Measurements from ENCODE around the gene GUCD1.
"Not testable (repeated sequence)": the region's sequence is repeated elsewhere in the genome, so short reads cannot be mapped to it uniquely, and the experiment has no call there.

GUCD1 gene

GRCh38 chr22:24555165-24556039 lies 464 bp upstream of the GUCD1 start, which contains the start of gene SNRPD3:
SNRPD3 (plus strand) TSS chr22:24555999; CDS start chr22:24557675, 1,676 bp downstream.
- no peaks in the 10 kb centered on the region for H3K36me3 Mint-ChIP-seq
- H3K4me3 Mint-ChIP-seq: peak within 1 kb of the TSS; percentile 100
- H3K27ac Mint-ChIP-seq: peak within 1 kb of the TSS; percentile 98
- peaks cover 55% of the 10 kb centered on the region for H3K4me1 Mint-ChIP-seq (ENCODE audit: low read depth)
- H3K9me3 Mint-ChIP-seq (ENCODE audit: low read depth): no peaks in the 10 kb centered on the region
- no peaks in the 10 kb centered on the region for H3K27me3 Mint-ChIP-seq

GRCh38 chr22:24553597-24554312 lies 1.2 kb downstream of the GUCD1 start:
- no peaks in the 10 kb centered on the region for H3K27me3 Mint-ChIP-seq
- H3K36me3 Mint-ChIP-seq: no peaks in the 10 kb centered on the region
- peak overlapping the region; percentile 100 for H3K4me3 Mint-ChIP-seq
- peak overlapping the region; percentile 99 for H3K27ac Mint-ChIP-seq
- no peaks in the 10 kb centered on the region for H3K9me3 Mint-ChIP-seq (ENCODE audit: low read depth)
- peaks cover 45% of the 10 kb centered on the region for H3K4me1 Mint-ChIP-seq (ENCODE audit: low read depth)

GRCh38 chr22:24552503-24553286 lies 2.2 kb downstream of the GUCD1 start:
- H3K4me3 Mint-ChIP-seq: peak overlapping the region; percentile 100
- H3K9me3 Mint-ChIP-seq (ENCODE audit: low read depth); H3K27me3 Mint-ChIP-seq; H3K36me3 Mint-ChIP-seq: not testable (repeated sequence)
- H3K4me1 Mint-ChIP-seq (ENCODE audit: low read depth): peaks cover 34% of the 10 kb centered on the region
- H3K27ac Mint-ChIP-seq: peak overlapping the region; percentile 75

- no peaks in the 10 kb centered on the region for H3K27me3 Mint-ChIP-seq
- no peaks in the 10 kb centered on the region for H3K36me3 Mint-ChIP-seq
- H3K27ac Mint-ChIP-seq: no peak overlapping the region
- no peaks in the 10 kb centered on the region for H3K9me3 Mint-ChIP-seq (ENCODE audit: low read depth)
- no peak overlapping the region for H3K4me3 Mint-ChIP-seq
- peaks cover 24% of the 10 kb centered on the region for H3K4me1 Mint-ChIP-seq (ENCODE audit: low read depth)
Measured at GRCh38 chr22:24550902-24551435, 4.0 kb downstream of the GUCD1 start.

GRCh38 chr22:24550028-24550901 lies 4.7 kb downstream of the GUCD1 start:
- Mint-ChIP-seq H3K27ac (no peak overlapping the region), H3K4me1 (ENCODE audit: low read depth) (peaks cover 24% of the 10 kb centered on the region), H3K27me3 (no peaks in the 10 kb centered on the region), H3K4me3 (no peak overlapping the region), H3K36me3 (no peaks in the 10 kb centered on the region), H3K9me3 (ENCODE audit: low read depth) (no peaks in the 10 kb centered on the region)

- H3K27me3 Mint-ChIP-seq: no peaks in the 10 kb centered on the region
- H3K27ac Mint-ChIP-seq: no peak overlapping the region
- peaks cover 20% of the 10 kb centered on the region for H3K4me1 Mint-ChIP-seq (ENCODE audit: low read depth)
- H3K36me3 Mint-ChIP-seq: no peaks in the 10 kb centered on the region
- H3K4me3 Mint-ChIP-seq: no peak overlapping the region
- no peaks in the 10 kb centered on the region for H3K9me3 Mint-ChIP-seq (ENCODE audit: low read depth)
Measured at GRCh38 chr22:24548812-24549211, 6.1 kb downstream of the GUCD1 start.

- Mint-ChIP-seq H3K9me3 (ENCODE audit: low read depth) (no peaks in the 10 kb centered on the region), H3K4me3 (no peak overlapping the region), H3K27ac (no peak overlapping the region), H3K27me3 (no peaks in the 10 kb centered on the region), H3K4me1 (ENCODE audit: low read depth) (peaks cover 2% of the 10 kb centered on the region), H3K36me3 (no peaks in the 10 kb centered on the region)
Measured at GRCh38 chr22:24543679-24544243, 11.2 kb downstream of the GUCD1 start.

- Mint-ChIP-seq H3K27me3 (no peaks in the 10 kb centered on the region), H3K9me3 (ENCODE audit: low read depth) (no peaks in the 10 kb centered on the region), H3K4me3 (no peak overlapping the region), H3K36me3 (no peaks in the 10 kb centered on the region), H3K27ac (no peak overlapping the region), H3K4me1 (ENCODE audit: low read depth) (peaks cover 2% of the 10 kb centered on the region)
Measured at GRCh38 chr22:24543185-24543601, 11.7 kb downstream of the GUCD1 start.

GRCh38 chr22:24542641-24543040 lies 12.3 kb downstream of the GUCD1 start:
- H3K36me3 Mint-ChIP-seq: peaks cover 2% of the 10 kb centered on the region
- H3K4me1 Mint-ChIP-seq (ENCODE audit: low read depth): peaks cover 2% of the 10 kb centered on the region
- H3K9me3 Mint-ChIP-seq (ENCODE audit: low read depth): no peaks in the 10 kb centered on the region

GRCh38 chr22:24541681-24542515 lies 13.0 kb downstream of the GUCD1 start:
- Mint-ChIP-seq H3K4me3 (no peak overlapping the region), H3K4me1 (ENCODE audit: low read depth) (peaks cover 2% of the 10 kb centered on the region), H3K36me3 (peaks cover 2% of the 10 kb centered on the region), H3K27ac (no peak overlapping the region), H3K27me3 (no peaks in the 10 kb centered on the region), H3K9me3 (ENCODE audit: low read depth) (no peaks in the 10 kb centered on the region)

More at GRCh38 chr22:24542641-24543040, 12.3 kb downstream of the GUCD1 start:
- Mint-ChIP-seq H3K4me3 (no peak overlapping the region), H3K27me3 (no peaks in the 10 kb centered on the region), H3K27ac (no peak overlapping the region)

GRCh38 chr22:24540470-24540869 lies 14.5 kb downstream of the GUCD1 start:
- no peak overlapping the region for H3K4me3 Mint-ChIP-seq
- peaks cover 2% of the 10 kb centered on the region for H3K4me1 Mint-ChIP-seq (ENCODE audit: low read depth)
- H3K27me3 Mint-ChIP-seq: no peaks in the 10 kb centered on the region
- no peak overlapping the region for H3K27ac Mint-ChIP-seq
- no peaks in the 10 kb centered on the region for H3K9me3 Mint-ChIP-seq (ENCODE audit: low read depth)
- H3K36me3 Mint-ChIP-seq: peaks cover 2% of the 10 kb centered on the region

- no peaks in the 10 kb centered on the region for H3K27me3 Mint-ChIP-seq
- peaks cover 2% of the 10 kb centered on the region for H3K36me3 Mint-ChIP-seq
- H3K27ac Mint-ChIP-seq: no peak overlapping the region
- no peak overlapping the region for H3K4me3 Mint-ChIP-seq
- peaks cover 2% of the 10 kb centered on the region for H3K4me1 Mint-ChIP-seq (ENCODE audit: low read depth)
- H3K9me3 Mint-ChIP-seq (ENCODE audit: low read depth): no peaks in the 10 kb centered on the region
Measured at GRCh38 chr22:24536089-24536488, 18.8 kb downstream of the GUCD1 start.

- no peaks in the 10 kb centered on the region for H3K4me1 Mint-ChIP-seq (ENCODE audit: low read depth)
- H3K4me3 Mint-ChIP-seq: no peak overlapping the region
Measured at GRCh38 chr22:24535348-24535747, 19.6 kb downstream of the GUCD1 start.

More at GRCh38 chr22:24535348-24535747, 19.6 kb downstream of the GUCD1 start:
- Mint-ChIP-seq H3K27ac (no peak overlapping the region), H3K36me3 (peaks cover 2% of the 10 kb centered on the region), H3K27me3 (no peaks in the 10 kb centered on the region), H3K9me3 (ENCODE audit: low read depth) (no peaks in the 10 kb centered on the region)
